NCI-H345 treated with DMSO at 0.1 percent for 48 hours (cell line): ENCODE measurements around the gene DAPP1.
"Not testable (repeated sequence)": the region's sequence is repeated elsewhere in the genome, so short reads cannot be mapped to it uniquely, and the experiment has no call there.

ENCODE experiments used
- DNase-seq: peaks from one replicate; lab custom pipeline; 2025; ENCODE audit not compliant: unreplicated experiment; lab: John Stamatoyannopoulos, UW

The DAPP1 gene

GRCh38 chr4:99824070-99824599, 7.5 kb downstream of the DAPP1 start:
- no peak for DNase-seq

DNA sequence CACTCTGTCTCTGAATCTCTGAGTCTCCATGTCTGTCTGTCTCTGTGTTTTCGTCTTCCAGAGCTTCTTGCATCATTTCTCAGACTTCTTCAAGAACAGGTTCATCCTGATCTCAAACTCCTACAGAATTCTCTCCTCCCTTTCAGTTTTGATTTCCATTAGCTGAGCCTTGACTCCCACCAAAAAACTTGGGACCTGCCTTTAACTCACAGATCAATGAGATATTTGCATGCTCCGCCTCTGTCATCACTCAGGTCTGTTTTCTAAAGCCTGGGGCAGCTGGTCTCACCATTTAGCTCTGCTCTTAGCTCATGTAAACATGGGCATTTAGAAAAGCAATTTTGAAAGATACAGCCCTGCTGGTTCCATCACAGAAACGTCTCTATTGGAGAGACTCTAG, 8.6 kb downstream of the DAPP1 start:
- DNase-seq: no peak

- no peak for DNase-seq
These were observed 9.4 kb downstream of the DAPP1 start for GRCh38 chr4:99826016-99826415.

GRCh38 chr4:99827454-99827853, 10.8 kb downstream of the DAPP1 start:
- DNase-seq: no peak

GRCh38 chr4:99827857-99828256, 11.2 kb downstream of the DAPP1 start:
- DNase-seq: no peak

GRCh38 chr4:99828477-99828876, 11.8 kb downstream of the DAPP1 start:
- DNase-seq: no peak

GRCh38 chr4:99830051-99830450, 13.4 kb downstream of the DAPP1 start:
- not testable (repeated sequence) for DNase-seq

- DNase-seq: no peak
These were observed 15.7 kb downstream of the DAPP1 start for GRCh38 chr4:99832321-99832720.

DNA sequence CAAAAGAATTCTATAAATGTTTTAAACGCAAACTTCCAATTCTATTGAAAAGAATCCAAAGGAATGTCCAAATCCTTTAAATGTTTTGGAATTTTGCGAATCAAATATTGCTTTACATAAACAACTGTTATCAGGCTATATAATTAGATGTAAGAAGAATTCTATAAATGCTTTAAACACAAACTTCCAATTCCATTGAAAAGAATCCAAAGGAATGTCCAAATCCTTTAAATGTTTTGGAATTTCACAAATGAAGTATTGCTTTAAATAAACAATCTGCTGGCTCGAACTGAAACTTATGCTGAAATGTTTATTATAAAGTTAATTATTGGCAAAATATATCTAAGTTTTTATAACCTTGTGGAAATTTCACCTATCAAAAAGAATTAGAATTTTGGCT, 16.1 kb downstream of the DAPP1 start:
- no peak for DNase-seq

- no peak for DNase-seq
These were observed 17.1 kb downstream of the DAPP1 start for GRCh38 chr4:99833756-99834155.

DNA sequence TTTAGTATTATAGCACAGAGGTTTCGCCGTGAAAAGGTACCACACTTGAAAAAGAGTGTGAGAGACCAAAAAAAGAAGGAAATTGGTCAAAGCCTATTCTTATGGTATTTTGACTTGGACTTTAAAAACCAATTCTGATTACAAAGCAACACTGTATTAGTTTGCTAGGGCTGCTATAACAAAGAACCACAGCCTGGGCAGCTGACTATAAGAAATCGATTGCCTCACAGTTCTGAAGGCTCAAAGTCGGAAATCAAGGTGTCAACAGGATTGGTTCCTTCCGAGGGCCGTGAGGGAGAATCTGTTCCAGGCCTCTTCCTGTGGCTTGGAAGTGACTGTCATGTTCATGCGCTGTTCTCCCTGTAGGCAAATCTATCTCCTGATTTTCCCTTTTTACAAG, 17.9 kb downstream of the DAPP1 start:
- DNase-seq: no peak

- DNase-seq: no peak
These were observed 19.3 kb downstream of the DAPP1 start for GRCh38 chr4:99835942-99836341.

DNA sequence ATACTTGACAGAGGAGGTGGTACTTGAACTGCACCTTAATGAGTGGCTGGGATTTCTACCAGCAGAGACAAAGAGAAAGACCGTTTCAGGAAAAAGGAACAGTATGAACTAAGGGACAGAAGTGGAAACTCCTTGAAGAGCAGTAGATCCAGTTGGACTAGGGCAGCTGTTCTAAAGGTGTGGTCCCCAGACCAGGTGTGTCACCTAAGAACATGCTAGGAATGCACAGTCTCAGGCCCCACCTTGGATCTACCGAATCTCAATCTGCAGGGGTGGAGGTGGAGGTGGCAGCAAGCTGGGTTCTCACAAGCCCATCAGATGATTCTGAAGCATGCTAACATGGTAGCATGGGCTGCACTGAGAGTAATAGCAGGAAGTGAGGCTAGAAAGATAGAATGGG, 22.3 kb downstream of the DAPP1 start:
- DNase-seq: no peak

GRCh38 chr4:99841129-99841528, 24.5 kb downstream of the DAPP1 start:
- no peak for DNase-seq

DNA sequence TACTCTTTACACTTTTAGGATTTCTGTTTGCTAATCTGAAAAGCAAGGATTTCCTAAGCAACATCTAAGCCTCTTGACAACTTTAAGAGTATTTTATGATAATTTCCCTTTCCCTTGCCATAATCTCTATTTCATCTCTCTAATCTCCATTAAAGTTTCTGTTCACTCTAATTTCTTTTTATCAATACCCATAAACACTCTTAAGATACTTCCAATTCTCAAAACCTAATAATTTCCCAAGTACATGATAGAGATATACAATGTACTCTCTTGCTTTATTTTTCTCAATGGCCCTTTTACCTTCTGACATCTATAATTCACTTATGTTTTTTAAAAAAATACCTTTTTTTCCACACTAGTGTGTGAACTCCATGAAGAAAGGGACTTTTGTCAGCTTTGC, 26.8 kb downstream of the DAPP1 start:
- DNase-seq: no peak

GRCh38 chr4:99844048-99844447, 27.4 kb downstream of the DAPP1 start:
- no peak for DNase-seq

DNA sequence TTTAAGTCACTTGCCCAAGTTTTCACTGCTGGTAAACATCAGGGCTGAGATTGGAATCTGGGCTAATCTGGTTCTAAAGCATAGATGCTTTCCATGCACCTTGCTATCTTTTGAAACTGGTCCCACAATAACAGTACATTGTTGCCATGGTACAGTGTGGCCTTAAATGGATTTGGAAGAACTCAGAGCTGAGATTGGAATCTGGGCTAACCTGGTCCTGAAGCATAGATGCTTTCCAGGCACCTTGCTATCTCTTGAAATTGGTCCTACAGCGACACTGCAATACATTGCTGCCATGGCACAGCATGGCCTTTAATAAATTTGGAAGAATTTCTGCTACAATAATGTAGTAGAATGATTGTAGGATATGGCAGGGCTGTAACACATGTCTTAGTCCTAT, 28.6 kb downstream of the DAPP1 start:
- no peak for DNase-seq

DNA sequence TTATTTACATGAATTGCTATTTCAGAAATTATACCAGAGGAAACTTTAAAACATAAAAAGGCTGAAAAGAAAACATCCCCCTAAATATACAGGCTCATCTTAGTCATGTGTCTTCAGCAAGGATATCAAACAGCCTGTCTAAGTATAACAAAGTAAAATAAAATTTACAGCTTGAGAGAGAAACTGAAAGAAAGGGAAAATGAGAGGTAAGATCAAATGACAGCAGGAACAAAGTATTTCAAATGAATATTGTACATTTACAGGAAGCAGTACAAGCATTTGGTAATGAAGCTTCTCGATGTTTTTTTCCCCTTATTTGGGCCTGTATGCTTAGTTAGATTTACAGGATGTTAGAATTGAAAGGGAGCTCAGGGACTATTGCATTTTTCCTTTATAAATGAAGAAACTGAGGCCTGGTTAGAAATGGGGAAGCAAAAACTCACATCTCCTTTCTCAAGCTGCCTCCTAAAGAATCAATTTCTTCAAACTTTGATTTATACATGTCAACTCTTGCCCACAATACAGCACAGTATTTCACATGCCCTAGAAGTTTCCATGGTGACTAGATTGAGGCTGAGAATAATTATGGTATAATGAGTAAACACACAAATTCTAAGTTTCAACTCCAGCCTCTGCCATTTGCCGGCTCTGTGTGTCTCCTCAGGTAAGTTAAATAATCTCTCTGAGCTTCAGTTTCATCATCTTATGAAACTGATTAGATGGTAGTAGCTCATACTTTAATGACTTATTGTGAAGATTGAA, 29.3 kb downstream of the DAPP1 start:
- DNase-seq: no peak

GRCh38 chr4:99846891-99847290, 30.3 kb downstream of the DAPP1 start:
- DNase-seq: no peak

GRCh38 chr4:99847362-99847976, 30.8 kb downstream of the DAPP1 start:
- no peak for DNase-seq

GRCh38 chr4:99848591-99849001, 32.0 kb downstream of the DAPP1 start:
- DNase-seq: no peak

DNA sequence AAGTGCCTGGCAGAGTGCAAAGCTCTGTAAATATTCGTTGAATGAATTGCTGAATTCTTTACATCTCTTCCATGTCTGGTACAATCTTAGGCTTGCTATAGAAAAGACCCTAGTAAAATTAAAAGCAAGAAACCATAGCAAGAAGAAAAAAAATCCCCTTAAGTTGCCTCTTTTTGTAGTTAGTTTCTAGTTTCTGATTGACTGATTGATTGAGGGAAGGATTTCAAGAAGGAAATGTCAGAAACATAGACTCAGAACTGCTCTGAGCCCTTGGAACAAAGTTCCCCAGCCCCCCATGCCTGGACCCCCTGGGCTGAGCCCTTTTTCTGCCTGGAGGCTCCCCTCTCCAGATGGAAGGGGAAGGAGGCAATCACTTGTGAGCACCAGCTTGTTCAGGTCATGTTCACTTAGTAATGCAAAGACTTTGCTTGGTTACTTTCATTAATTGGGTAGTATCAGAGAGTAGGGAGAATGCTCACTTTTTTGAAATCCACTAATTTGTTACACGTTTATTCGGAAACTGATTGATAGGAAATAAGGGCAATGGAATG, 35.6 kb downstream of the DAPP1 start:
- no peak for DNase-seq
